Esophagus squamous epithelium (tissue), 5 donors: ENCODE results near the gene FTSJ3. TPM values are rescaled to one million over a fixed set of nuclear protein-coding genes. Genes with fewer than 3 reads are reported as not detected.
A peak's percentile ranks its signal among the peaks of the same experiment; 100 is the strongest.

Experiments used
- DNase-seq: peaks from one replicate; lab custom pipeline; 2025; lab: John Stamatoyannopoulos, UW
- H3K27ac ChIP-seq, 4 donors: fragments of 200-600 bp; sonication (generic); one replicate each; pipeline ENCODE4 v1.5.1; 2016 to 2019; ENCODE audit warnings: mild to moderate bottlenecking in 1 of 4
- H3K27me3 ChIP-seq, 4 donors: fragments of 200-600 bp; sonication (generic); 1 replicate in 3 of 4; 2 replicates in 1 of 4; pipeline versions ENCODE4 v1.5.1 to v1.6.0; 2017 to 2021; ENCODE audit warnings: antibody characterized with exemption in 1 of 4
- H3K36me3 ChIP-seq, 3 donors: fragments of 200-600 bp; sonication (generic); one replicate each; pipeline ENCODE4 v1.5.1; 2016 to 2019
- H3K4me1 ChIP-seq, 3 donors: fragments of 200-600 bp; sonication (generic); one replicate each; pipeline ENCODE4 v1.5.1; 2017 to 2019
- H3K4me3 ChIP-seq, 4 donors: fragments of 200-600 bp; sonication (generic); 1 replicate in 3 of 4; 2 replicates in 1 of 4; pipeline ENCODE4 v1.5.1; 2016 to 2019; ENCODE audit warnings: mild to moderate bottlenecking in 2 of 4, moderate library complexity in 1 of 4
- H3K9me3 ChIP-seq, 3 donors: fragments of 200-600 bp; sonication (generic); one replicate each; pipeline ENCODE4 v1.5.1; 2016 to 2019
- POLR2A ChIP-seq, 4 donors: fragments of 450-650 bp; IDR thresholded peaks; one replicate each; pipeline ENCODE4 v1.6.1; 2017; ENCODE audit warnings: antibody characterized with exemption in 4 of 4, mild to moderate bottlenecking in 4 of 4, moderate library complexity in 3 of 4
- WGBS, 2 donors: methylation state at CpG; one replicate each; pipeline ENCODE4 v1.1.5; 2018; 5-methylcytosine and 5-hydroxymethylcytosine counted together
- intact Hi-C: fragments of 100-400 bp; cut with DNase I; formaldehyde crosslinking; loops from one replicate; pipeline ENCODE4 v1.15.0; 2022
- total RNA-seq, 4 donors: library from RNA; depleted of rRNA; stranded (reverse); fragments of >200 nt; gene quantifications; one replicate each; pipeline ENCODE4 v1.1.0, GENCODE V29; 2016
- TF ChIP-seq, protein P1 (sequence below), 6 experiments: fragments of 450-650 bp in 4 of 6; fragments of 200-600 bp in 2 of 6; sonication (generic) in 2 of 6; IDR thresholded peaks; one replicate each; pipeline ENCODE4 v1.5.1; 2016 to 2019; ENCODE audit warnings: antibody characterized with exemption in 6 of 6, mild to moderate bottlenecking in 4 of 6, moderate library complexity in 4 of 6
- donor health status: DM: yes; HTN: yes; CAD: no.

FTSJ3 gene
- total RNA-seq, 4 donors from 2014 or later, result 19.8 to 52.3 (median 29.0) TPM

DNA sequence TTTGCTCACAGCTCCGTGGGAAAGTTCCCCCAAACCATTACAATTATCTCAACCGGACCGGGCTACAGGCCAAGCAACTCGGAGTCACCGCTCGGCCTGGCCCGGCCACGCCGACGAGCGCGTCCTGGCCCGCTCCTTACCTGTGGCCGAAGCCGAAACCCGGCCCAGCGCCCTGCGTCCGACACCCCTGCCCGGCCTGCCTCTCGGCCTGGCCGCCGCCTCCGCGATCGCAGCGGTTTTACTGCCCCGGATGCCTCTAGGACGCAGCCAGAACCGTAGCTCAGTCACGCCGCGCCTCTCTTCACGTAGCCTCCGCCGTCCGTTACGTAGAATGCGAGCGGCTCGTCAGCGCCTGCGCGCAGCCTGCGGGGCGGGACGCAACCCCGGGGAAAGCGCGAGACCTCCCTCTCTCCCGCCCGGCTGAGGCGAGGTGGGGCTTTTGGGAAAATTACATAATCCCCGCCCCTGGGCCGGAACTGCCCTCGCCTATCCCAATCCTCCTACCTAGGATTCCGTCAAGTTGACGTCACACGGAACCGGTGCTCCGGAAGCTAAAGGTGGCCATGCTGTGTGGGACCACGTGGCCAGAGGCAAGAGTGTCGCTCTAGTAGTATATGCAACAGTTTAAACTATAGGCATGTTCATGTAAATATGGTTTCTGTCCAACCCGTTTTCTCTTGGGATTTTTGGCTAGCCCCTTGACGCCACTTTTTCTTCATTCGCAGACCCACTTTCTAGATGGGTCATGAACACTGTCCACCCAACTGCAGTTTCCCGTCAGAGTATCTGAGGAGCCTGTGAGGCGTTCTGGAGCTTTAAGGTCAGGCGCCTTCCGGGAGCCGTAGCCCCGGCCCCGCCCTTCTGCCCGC is 54.0 kb downstream of the FTSJ3 start, which contains the start of gene CCDC47:
Gene CCDC47, minus strand, starts transcription at position 326 of the 869 bp plus-strand sequence. CDS start 7,422 bp downstream, outside the sequence.
- H3K4me3 ChIP-seq, result peak within 1 kb of the TSS; percentile 71 to 99 (median 90)
- H3K27ac ChIP-seq, result peak within 1 kb of the TSS; percentile 97 to 100 (median 99)
- intact Hi-C loops, result no loop called here
- peak; percentile 92 for DNase-seq
- H3K9me3 ChIP-seq, result no peaks in the 10 kb centered on the region
- no peaks in the 10 kb centered on the region for H3K27me3 ChIP-seq
- TF ChIP-seq, protein P1, sequence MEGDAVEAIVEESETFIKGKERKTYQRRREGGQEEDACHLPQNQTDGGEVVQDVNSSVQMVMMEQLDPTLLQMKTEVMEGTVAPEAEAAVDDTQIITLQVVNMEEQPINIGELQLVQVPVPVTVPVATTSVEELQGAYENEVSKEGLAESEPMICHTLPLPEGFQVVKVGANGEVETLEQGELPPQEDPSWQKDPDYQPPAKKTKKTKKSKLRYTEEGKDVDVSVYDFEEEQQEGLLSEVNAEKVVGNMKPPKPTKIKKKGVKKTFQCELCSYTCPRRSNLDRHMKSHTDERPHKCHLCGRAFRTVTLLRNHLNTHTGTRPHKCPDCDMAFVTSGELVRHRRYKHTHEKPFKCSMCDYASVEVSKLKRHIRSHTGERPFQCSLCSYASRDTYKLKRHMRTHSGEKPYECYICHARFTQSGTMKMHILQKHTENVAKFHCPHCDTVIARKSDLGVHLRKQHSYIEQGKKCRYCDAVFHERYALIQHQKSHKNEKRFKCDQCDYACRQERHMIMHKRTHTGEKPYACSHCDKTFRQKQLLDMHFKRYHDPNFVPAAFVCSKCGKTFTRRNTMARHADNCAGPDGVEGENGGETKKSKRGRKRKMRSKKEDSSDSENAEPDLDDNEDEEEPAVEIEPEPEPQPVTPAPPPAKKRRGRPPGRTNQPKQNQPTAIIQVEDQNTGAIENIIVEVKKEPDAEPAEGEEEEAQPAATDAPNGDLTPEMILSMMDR (IDR thresholded peaks at IDR 0.05), result peak in 2 of 6 experiments; percentile 7 to 15
- TF ChIP-seq POLR2A (IDR thresholded peaks at IDR 0.05), result peak in 3 of 4 donors; percentile 94 to 99 (median 97)
- peaks cover 10 to 79% (median 28%) of the 10 kb centered on the region in 3 donors for H3K4me1 ChIP-seq
- 0 to 1% methylated on average over 13 to 17 of the region's 74 CpGs for WGBS, 2 donors
- peaks cover 0 to 32% (median 5%) of the 10 kb centered on the region in 3 donors for H3K36me3 ChIP-seq

DNA sequence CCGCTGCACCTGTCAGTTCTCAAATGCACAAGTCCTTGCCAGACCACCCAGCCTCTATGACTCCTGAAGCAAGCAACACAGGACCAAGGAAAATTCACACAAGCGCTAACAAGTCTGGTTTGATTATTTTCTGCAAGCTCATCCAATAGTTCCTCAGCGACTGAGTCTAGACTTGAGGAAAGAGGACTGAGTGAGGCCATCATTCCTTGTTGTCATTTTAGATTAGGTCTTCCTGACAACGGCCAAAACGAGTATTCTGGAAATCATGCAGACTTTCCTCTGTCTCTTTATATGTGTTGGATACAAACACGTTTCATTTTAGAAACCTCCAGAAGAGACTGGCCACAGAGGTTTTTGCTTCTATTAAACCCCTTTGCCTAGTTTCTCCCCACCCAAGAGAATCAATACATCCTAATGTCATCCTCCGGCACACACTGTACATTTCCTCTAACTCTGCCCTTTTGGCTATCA is 54.6 kb downstream of the FTSJ3 start:
- H3K9me3 ChIP-seq, result no peaks in the 10 kb centered on the region
- TF ChIP-seq, protein P1 (IDR thresholded peaks at IDR 0.05), result no peak
- no peak for TF ChIP-seq POLR2A (IDR thresholded peaks at IDR 0.05)
- H3K36me3 ChIP-seq, result peaks cover 0 to 28% (median 4%) of the 10 kb centered on the region in 3 donors
- H3K27me3 ChIP-seq, result no peaks in the 10 kb centered on the region
- intact Hi-C loops, result no loop called here
- DNase-seq, result no peak
- H3K27ac ChIP-seq, result peak overlapping the region; percentile 97 to 100 (median 99)
- H3K4me1 ChIP-seq, result peaks cover 10 to 74% (median 25%) of the 10 kb centered on the region in 3 donors
- WGBS, 2 donors, result 1 to 2% methylated on average over 7 of the region's 7 CpGs
- peak overlapping the region; percentile 71 to 99 (median 90) for H3K4me3 ChIP-seq

Other genes starting within 250 kb of the FTSJ3 start
- 10 to 100 TPM in 3 of 4 donors, 1 to 10 TPM in 1; 7.6 to 16.6 (median 12.7) TPM for gene TACO1, start 226.8 kb downstream of the FTSJ3 start, total RNA-seq
- gene MAP3K3, start 205.2 kb downstream of the FTSJ3 start, total RNA-seq, result 10 to 100 TPM; 14.0 to 38.9 (median 18.4) TPM
- 1 to 10 TPM; 1.6 to 8.5 (median 4.7) TPM for gene LIMD2, start 127.5 kb downstream of the FTSJ3 start, total RNA-seq
- 10 to 100 TPM in 3 of 4 donors, 1 to 10 TPM in 1; 9.2 to 25.4 (median 18.6) TPM for gene STRADA, start 85.9 kb downstream of the FTSJ3 start, total RNA-seq
- 10 to 100 TPM; 55.9 to 66.4 (median 63.7) TPM for gene CCDC47, start 54.1 kb downstream of the FTSJ3 start, total RNA-seq
- gene DDX42, start 53.5 kb downstream of the FTSJ3 start, total RNA-seq, result 10 to 100 TPM; 27.1 to 88.5 (median 51.9) TPM
- 10 to 100 TPM; 55.0 to 87.9 (median 80.7) TPM for gene PSMC5, start 232 bp downstream of the FTSJ3 start, total RNA-seq
- gene SMARCD2, start 15.0 kb upstream of the FTSJ3 start, total RNA-seq, result 100 to 1,000 TPM; 111 to 161 (median 133) TPM
- not detected for gene CSH2, start 46.0 kb upstream of the FTSJ3 start, total RNA-seq
- gene GH2, start 54.3 kb upstream of the FTSJ3 start, total RNA-seq, result not detected
- not detected for gene CSH1, start 68.9 kb upstream of the FTSJ3 start, total RNA-seq
- not detected for gene CSHL1, start 83.6 kb upstream of the FTSJ3 start, total RNA-seq
- gene GH1, start 91.2 kb upstream of the FTSJ3 start, total RNA-seq, result not detected
- 1 to 10 TPM in 3 of 4 donors, not detected in 1; 1.1 to 2.0 (median 1.3) TPM for gene CD79B, start 104.7 kb upstream of the FTSJ3 start, total RNA-seq
- under 1 TPM in 2 of 4 donors, not detected in 2; under 0.01 to 0.12 TPM for gene SCN4A, start 145.3 kb upstream of the FTSJ3 start, total RNA-seq
- under 1 TPM in 1 of 4 donors, not detected in 3; 0.09 TPM for gene PRR29, start 170.7 kb upstream of the FTSJ3 start, total RNA-seq
- 10 to 100 TPM in 2 of 4 donors, 1 to 10 TPM in 1, not detected in 1; 2.8 to 28.8 (median 11.8) TPM for gene ICAM2, start 193.0 kb upstream of the FTSJ3 start, total RNA-seq